NCI-H1105 (cell line): ENCODE measurements around the gene NME7.
"Not testable (repeated sequence)": the region's sequence is repeated elsewhere in the genome, so short reads cannot be mapped to it uniquely, and the experiment has no call there.

Source experiments
- DNase-seq: peaks from one replicate; lab custom pipeline; 2025; lab: John Stamatoyannopoulos, UW

Gene NME7

DNA sequence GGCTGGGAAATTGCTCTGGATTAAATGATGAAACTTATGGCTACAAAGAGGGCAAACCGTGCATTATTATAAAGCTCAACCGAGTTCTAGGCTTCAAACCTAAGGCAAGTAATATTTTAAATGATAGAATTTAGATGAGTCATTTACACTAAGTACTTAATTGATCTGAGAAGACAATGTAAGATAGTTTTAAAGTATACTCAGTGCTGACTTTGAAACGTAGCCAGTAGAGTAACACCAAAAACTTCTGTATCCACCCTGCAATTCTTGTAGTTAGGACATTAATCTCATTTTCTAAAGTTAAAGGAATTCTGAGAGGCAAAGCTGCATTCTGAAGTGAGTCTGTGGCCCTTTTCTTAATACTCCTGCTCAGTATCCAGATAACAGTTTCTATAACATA, 240.3 kb downstream of the NME7 start:
- DNase-seq = no peak

DNA sequence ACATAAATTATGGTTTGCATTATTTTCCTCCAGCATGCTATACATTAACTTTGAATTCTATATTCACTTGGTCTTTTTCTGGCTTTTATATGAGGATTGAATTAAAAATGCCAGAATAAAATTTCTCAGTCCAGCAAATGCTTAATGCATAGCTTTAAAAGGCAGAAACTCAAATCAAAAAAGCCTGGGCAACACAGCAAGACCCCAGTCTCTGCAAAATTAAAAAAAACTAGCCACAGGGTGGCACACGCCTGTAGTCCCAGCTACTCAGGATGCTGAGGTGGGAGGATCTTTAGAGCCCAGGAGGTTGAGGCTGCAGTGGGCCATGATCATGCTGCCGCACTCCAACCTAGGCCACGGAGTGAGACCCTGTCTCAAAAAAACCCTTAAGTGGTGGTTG, 241.3 kb downstream of the NME7 start:
- no peak for DNase-seq

- not testable (repeated sequence) for DNase-seq
These were observed 242.0 kb downstream of the NME7 start for GRCh38 chr1:169125597-169125996.

DNA sequence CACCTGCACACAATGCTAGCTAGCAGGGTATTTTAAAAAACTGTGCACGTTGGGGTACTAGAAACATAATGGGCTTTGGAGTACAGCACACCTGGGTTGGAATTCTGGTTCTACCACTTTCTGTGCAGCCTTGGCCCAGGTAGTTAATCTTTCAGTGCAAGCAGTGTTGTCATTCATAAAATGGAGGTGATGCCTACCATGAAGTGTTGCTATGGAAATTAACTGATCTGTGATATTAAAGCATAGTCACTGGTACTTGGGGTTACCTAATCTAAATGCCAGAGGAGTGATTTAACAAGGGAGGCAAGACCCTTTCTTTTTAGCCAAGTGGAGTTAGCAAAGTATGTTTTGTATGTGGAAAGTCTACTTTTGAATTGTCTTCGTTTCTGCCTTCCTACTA, 243.1 kb downstream of the NME7 start:
- no peak for DNase-seq

- no peak for DNase-seq
These were observed 244.6 kb downstream of the NME7 start for GRCh38 chr1:169122976-169123375.

DNA sequence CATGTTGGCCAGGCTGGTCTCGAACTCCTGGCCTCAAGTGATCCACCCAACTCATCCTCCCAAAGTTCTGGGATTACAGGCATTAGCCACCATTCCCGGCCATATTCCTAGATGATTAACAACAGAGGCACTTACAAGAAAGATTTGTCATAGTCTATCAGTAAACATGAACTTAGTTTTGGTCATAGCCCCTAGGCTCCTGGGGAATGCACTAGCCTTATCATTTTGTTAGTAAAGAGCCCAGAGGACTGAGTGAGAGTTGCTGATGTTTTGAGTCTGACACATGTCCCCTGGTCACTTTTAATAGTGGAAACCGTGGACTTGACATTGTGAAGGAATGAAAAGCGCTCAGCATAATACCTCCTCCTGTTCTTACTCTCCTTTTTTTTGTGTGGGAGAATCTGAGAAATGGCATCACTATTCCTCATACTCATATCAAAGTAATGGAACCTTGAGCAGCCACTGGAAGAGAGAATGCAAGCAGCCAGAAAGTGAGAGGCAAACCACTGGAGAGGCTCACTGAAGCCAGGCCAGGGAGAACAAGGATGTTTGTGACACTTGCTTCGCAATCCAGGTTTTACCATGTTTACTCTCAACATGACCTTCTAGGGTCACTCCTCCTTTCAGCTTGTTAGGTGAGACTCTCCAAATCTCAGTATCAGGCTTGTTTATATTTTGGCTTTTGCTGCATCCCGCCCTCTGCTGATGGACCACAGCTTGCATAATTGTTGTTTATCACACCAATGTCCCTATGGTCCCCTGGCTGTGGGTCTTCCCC, 246.3 kb downstream of the NME7 start:
- DNase-seq = no peak

DNA sequence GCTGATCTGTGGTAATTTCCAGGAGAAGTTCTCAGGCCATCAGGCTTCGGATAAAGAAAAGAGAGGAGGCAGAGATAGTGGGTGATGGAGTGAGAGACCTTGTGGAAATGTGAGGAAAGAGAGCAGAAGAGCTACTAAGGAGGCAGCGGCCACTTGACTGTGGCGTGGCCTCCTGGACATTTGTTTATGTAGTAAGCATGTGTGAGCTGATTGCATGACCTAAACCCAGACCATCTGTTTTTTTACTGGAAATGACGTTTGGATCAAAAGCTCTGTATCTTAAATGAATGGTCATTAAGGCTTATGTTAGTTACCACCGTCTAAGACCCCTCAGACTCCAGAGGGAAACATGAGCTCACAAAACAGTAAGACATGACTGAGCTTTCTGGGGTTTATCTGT, 247.5 kb downstream of the NME7 start:
- DNase-seq = no peak

- DNase-seq = no peak
These were observed 248.2 kb downstream of the NME7 start for GRCh38 chr1:169119405-169119804.

- DNase-seq = no peak
These were observed 249.4 kb downstream of the NME7 start for GRCh38 chr1:169118227-169118626.

- DNase-seq = no peak
These were observed 250.0 kb downstream of the NME7 start for GRCh38 chr1:169117599-169117998.

GRCh38 chr1:169117014-169117413, 250.6 kb downstream of the NME7 start:
- DNase-seq = no peak

GRCh38 chr1:169115891-169116585, 251.6 kb downstream of the NME7 start:
- no peak for DNase-seq

DNA sequence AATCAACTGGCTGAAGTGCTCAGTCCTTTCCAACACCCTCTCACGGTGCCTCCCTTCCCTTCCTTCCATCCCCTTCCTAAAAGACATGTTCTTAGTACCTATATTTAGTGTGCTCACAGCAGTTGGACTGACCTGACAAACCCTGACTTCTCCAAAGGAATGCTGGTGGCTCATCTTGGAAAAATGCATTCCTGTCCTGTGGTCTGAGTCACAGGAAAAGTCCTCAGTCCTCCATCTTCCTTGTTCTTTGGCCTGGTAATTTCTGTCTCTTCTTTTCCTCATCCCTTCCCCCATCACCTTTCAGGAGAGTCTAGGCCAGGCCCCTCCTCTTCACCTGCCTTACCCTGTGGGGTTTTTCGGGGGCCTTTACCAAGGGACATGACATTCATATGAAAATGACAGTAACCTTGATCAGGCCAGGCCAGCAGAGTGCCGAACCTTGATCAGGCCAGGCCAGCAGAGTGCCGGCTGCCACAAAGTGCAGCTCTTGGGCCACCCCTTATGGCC, 253.9 kb downstream of the NME7 start:
- no peak for DNase-seq

DNA sequence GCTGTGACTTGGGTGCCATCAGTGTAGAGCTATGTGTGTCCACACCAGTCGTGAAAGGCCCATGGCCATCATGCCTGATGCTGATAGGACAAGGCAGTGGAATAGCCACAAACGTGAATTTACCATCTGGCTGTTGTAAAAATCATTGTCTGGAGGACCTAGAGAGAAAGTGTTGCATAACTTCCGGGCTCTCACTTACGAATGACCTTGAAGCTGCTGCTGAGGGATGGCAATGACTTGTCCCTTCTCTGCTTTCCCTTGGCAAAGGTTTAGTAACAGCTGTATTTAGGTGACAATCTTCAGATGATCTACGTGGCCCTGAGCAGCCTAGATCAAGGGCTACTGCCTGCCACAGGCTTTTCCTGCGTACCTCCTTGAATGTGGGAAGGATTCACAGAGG, 255.4 kb downstream of the NME7 start:
- DNase-seq = no peak

- no peak for DNase-seq
These were observed 256.1 kb downstream of the NME7 start for GRCh38 chr1:169111472-169111871.

DNA sequence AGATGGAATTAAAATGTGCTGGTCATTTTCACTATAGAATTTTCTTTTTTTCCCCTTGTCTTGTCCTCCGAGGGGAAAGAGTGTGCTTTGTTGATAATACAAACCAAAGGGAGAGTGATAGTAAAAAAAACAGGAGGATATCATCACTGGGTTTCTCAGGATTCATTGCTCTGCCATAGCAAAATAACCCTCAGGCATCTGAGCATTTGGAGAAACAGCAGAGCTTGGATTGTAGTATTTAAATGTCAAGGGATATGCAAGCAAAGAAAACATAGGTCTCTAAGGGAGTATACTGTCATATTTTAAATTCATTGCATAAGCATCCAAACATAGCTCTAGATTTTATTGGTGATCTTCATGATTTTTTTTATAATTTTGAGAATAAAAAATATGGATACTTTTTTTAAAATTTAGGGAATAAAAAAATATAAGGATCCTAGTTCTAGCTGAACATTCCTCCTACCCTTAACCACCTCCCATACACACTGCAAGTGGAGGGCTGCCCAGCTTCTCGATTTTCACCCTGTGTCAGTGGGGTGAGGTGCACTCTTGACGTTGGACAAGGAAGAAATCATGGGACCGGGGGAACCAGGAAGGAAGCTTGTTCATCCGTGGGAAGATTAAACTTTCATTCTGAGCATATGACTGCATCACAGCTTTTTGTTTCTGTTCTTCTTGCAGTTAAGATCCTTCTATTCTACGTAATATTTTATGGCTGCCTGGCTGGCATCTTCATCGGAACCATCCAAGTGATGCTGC, 256.7 kb downstream of the NME7 start:
- no peak for DNase-seq

DNA sequence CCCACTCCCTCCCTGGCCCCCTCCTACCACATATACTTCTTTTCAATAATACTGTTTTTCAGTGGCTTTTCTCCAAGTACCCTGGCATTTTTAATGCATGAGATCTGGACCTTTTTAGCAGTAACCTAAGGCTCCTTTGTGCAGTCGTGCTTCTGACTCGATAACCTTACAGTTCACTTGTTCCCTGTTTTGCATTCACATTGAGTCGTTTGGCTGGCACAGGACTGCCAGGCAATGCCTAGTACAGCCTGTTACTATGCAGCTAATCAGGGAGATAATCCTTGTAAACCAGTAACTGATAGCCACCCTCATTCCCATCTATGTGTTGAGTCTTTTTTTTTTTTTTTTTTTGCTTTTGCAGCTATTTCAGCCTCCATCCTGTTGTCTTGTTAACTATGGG, 257.4 kb downstream of the NME7 start:
- DNase-seq = no peak

DNA sequence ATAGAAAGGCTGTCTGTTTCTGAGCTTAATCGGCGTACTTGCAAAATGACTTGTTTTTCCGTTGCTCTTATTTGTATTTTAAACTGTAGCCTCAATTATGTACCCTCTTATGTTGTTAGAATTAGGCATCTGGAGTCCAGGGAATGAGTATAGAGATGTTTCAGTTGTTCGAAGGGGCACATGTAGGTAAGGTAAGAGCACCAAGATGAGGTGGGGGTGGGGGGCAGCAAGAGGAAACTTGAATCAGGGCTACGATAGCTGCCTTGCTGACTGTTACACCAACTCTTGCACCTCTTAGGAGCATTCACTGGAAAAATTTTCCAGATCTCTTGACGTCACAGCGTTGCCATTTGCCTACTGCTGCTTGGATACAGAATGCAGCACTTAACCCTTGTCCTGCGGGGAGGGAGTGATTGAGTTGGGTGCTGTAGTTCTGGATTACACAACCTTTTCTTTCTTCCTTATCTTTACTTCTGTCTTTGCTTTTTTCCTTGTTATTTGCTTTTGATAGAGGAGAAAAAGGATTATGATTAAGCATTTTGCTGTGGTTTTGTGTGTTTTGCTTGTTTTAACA, 257.9 kb downstream of the NME7 start:
- no peak for DNase-seq

- DNase-seq = no peak
These were observed 258.6 kb downstream of the NME7 start for GRCh38 chr1:169108863-169109560.

DNA sequence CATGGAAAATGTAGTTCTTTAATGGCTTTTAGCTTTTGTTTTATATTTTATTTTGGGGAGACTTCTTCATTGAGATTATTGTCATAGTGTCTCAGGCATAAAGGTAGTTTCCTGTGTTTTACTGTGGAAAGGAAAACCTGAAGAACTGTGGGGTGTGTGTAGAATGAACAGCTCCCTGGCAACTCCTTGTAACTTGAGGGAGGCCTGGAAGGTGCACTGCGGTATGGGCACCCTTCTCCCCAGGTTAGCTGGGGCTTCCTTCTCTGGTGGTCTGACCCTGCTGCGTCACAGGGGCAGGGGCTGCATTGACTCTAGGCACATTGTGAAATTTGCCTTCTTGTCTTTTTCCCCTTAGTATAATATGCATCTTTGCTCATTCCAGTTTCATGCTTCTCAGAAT, 259.4 kb downstream of the NME7 start:
- DNase-seq = no peak

- no peak for DNase-seq
These were observed 259.9 kb downstream of the NME7 start for GRCh38 chr1:169107603-169108208.
